ENCODE measurements around the gene PSPH. TPM values are rescaled to one million over a fixed set of nuclear protein-coding genes. Genes with fewer than 3 reads are reported as not detected.
"Not testable (repeated sequence)": the region's sequence is repeated elsewhere in the genome, so short reads cannot be mapped to it uniquely, and the experiment has no call there.

The PSPH gene
- total RNA-seq, 1 experiment from 2014 or later = 178 TPM

DNA sequence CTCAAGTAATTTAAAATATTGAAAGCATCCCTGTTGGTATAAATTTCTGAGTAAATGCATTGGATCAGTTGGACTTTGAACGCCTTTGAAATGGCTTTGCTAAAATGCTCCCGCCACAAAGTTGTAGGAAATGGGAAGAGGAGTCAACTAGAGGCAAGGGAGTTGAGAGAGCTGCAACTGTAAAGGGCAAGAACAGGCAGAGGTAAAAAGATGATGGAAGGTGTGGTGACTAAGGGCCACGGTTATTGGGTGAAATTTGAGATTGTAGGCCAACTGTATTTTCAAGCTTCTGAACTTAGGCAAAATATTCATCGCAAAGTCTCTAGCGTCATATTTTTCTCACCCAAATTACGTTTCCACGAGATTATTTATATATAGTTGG lies 12.2 kb upstream of the PSPH start:
- no peak for DNase-seq (ENCODE audit: low spot score)

DNA sequence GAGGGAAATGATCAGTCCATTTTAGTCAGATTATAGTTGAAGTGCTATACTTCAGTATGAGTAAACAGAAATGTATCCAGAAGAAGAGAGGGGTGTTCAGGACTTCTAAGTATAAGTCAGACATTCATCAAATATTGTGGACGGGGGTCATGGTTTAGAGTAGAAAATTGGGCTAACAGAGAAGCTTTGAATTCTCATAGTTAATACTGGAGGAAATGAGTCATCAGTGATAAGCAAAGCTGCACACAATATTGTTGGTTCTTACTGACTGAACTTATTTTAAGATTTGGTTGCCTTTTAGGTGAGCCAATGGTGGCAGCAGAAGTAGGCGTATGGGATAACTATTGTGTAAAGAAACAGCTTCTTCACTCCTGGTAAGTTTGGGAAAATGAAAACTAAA lies 11.1 kb upstream of the PSPH start:
- peak; percentile 62 for DNase-seq (ENCODE audit: low spot score)

- no peak for DNase-seq (ENCODE audit: low spot score)
These were observed 2.7 kb upstream of the PSPH start for GRCh38 chr7:56053993-56054392.

- DNase-seq (ENCODE audit: low spot score) = no peak
These were observed 2.1 kb upstream of the PSPH start for GRCh38 chr7:56053379-56053778.

GRCh38 chr7:56051053-56051338 lies 248 bp downstream of the PSPH start:
- no peak for DNase-seq (ENCODE audit: low spot score)

DNA sequence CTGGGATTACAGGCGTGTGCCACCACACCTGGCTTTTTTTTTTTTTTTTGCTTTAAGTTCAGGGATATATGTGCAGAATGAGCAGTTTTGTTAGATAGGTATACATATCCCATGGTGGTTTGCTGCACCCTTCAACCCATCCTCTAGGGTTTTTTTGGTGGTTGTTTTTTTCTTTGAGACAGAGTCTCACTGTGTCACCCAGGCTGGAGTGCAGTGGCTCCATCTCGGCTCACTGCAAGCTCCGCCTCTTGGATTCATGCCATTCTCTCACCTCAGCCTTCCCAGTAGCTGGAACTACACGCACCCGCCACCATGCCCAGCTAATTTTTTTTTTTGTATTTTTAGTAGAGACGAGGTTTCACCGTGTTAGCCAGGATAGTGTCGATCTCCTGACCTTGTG lies 2.5 kb downstream of the PSPH start:
- DNase-seq (ENCODE audit: low spot score) = peak; percentile 45

GRCh38 chr7:56048245-56048644 lies 3.0 kb downstream of the PSPH start:
- no peak for DNase-seq (ENCODE audit: low spot score)

DNA sequence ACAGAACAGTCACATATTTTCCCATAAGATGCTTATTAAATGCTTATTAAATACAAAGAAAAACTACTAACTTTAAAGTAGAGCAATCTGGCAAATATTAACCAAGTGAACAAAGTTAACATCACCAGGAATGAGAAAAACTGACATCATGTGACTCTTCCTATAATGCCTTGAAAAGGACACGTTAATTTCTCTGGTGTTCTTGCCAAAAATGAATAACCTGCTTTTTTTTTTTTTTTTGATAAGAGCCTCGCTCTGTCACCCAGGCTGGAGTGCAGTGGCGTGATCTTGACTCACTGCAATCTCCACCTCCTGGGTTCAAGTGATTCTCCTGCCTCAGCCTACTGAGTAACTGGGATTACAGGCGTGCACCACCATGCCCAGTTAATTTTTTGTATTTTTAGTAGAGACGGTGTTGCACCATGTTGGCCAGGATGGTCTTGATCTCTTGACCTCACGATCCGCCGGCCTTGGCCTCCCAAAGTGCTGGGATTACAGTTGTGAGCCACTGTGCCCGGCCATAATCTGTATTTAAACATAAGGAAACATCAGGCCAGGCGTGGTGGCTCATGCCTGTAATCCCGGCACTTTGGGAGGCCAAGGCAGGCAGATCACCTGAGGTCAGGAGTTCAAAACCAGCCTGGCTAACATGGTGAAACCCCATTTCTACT lies 3.7 kb downstream of the PSPH start:
- not testable (repeated sequence) for DNase-seq (ENCODE audit: low spot score)

GRCh38 chr7:56046721-56047445 lies 4.4 kb downstream of the PSPH start:
- peak; percentile 58 for DNase-seq (ENCODE audit: low spot score)

- DNase-seq (ENCODE audit: low spot score) = not testable (repeated sequence)
These were observed 5.5 kb downstream of the PSPH start for GRCh38 chr7:56045758-56046157.

DNA sequence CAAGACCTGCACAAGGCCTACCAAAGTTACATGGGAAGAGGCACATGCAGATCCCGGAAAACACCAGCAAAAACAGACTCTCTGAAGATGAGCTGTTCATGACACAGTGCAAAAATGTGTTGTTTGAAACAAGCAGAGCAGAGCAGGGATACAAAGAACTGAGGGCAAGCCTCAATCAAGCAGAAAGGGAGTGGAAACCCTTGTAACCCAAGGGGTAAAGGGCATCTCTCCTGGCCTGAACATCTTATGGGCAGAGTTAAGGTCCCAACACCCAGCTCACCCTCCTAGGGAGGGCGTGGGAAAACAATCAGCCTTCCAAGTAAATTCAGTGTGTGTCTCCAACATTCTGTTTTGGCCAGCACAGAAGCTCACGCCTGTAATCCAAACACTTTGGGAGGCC lies 10.5 kb downstream of the PSPH start:
- DNase-seq (ENCODE audit: low spot score) = no peak

GRCh38 chr7:56033671-56034432 lies 17.4 kb downstream of the PSPH start:
- DNase-seq (ENCODE audit: low spot score) = peak; percentile 64

DNA sequence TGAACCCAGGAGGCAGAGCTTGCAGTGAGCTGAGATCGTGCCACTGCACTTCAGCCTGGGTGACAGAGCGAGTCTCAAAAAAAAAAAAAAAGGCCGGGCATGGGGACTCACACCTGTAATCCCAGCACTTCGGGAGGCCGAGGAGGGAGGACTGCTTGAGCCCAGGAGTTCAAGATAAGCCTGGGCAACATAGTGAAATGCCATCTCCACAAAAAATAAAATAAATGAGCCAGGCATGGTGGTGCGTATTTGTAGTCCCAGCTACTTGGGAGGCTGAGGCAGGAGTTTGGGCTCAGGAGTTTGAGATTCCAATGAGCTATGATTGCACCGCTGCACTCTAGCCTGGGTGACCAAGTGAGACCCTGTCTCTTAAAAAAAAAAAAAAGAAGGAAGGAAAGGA lies 18.7 kb downstream of the PSPH start:
- not testable (repeated sequence) for DNase-seq (ENCODE audit: low spot score)

GRCh38 chr7:56031556-56031955 lies 19.7 kb downstream of the PSPH start:
- DNase-seq (ENCODE audit: low spot score) = not testable (repeated sequence)

GRCh38 chr7:56030340-56030739 lies 20.9 kb downstream of the PSPH start:
- DNase-seq (ENCODE audit: low spot score) = no peak

DNA sequence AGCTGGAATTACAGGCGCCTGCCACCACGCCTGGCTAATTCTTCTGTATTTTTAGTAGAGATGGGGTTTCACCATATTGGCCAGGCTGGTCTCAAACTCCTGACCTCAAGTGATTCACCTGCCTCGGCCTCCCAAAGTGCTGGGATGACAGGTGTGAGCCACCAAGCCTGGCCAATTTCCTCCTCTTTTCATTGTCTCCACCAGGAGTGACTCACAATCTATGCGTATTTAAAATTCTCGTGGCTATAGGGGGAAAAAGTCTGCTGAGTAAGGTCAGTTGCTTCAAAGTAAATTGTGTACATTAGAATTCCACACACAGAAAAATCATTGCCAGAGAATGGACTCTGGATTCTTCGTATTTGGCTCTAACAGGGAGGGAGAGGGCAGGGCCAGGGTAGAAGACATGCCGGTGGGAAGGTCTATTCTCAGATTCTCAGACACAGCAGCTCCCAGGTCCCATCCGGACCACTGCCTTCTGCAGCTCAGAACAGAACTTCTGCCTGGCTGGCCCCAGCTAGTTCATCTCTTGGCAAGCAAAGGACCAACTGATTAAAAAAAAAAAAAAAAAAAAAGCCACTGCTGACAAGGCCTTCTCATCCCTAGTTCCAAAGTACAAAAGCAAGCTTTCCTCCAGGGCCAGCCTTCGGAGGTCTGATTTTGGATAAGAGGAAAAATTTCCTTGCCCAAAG lies 22.2 kb downstream of the PSPH start:
- no peak for DNase-seq (ENCODE audit: low spot score)

DNA sequence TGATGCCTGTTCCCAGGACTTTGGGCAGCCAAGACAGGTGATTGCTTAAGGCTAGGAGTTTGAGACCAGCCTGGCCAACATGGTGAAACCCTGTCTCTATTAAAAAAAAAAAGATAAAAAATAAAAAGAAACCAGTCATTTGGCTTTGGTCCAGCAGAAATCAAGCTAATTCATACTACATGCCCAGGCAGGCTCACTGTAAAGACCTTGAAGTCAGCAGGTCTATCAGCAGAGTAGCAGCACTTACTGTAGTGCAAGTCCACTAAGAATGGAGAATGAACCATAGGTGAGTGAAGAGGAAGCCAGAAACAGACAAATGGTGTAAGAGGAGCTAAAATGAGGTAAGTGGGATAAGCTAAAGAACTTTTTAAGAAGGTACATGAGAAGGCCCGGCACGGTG lies 24.7 kb downstream of the PSPH start:
- no peak for DNase-seq (ENCODE audit: low spot score)

GRCh38 chr7:56023500-56023899 lies 27.7 kb downstream of the PSPH start:
- no peak for DNase-seq (ENCODE audit: low spot score)

DNA sequence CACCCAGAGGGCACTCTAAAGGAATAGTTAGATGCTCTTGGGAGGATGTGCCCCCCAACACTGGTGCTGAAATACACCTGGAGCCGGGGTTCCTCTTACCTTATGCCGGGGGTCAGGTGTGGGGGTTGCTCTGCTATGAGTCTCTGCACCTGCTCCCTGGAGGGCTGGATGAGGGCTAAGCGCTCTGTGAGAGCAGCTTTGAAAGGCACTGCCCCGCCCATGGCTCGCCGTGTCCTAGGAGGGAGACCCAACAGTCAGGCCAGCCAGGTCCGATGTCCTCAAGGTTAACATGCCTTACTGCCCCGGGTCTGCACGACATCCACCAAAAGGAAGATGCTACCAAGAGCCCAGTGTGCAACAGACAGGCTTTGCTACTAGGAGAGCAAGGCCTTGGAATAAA lies 31.7 kb downstream of the PSPH start:
- no peak for DNase-seq (ENCODE audit: low spot score)

DNA sequence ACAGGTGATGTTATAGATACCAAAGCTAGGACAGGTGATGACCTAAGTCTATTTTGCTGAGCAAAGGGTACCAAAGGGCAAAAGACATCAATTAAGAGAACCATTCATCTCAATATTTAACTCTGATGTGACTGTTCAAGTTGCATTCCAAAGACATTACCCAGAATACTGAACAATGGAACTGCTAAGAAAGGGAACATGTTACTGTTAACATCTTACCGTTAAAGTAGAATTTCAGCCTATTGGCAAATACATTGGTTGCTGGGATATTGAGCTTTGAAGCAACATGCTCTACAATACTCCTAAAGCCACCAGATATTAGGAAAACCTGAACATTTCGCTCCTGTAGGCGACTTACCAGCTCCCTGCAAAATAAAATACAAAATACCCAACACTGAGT lies 34.2 kb downstream of the PSPH start:
- not testable (repeated sequence) for DNase-seq (ENCODE audit: low spot score)

DNA sequence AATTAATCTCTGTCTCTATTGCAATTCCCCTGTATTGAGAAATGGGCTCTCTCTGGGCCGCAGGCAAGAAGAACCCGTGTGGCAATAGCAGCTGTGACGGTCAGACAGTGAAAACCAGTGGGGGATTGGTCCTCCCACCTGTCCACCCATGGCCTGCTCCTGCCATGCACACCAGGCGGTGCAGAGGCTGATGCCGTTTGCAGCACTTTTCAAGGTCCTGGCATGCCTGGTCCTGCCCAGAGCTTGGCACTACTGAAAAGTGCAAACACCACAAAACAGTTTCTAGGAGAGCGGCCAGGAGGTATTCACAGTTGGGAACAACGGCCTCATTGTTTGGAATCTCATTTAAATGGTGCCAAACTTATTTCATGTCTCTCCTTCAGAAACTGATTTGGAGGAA lies 41.5 kb downstream of the PSPH start:
- no peak for DNase-seq (ENCODE audit: low spot score)

DNA sequence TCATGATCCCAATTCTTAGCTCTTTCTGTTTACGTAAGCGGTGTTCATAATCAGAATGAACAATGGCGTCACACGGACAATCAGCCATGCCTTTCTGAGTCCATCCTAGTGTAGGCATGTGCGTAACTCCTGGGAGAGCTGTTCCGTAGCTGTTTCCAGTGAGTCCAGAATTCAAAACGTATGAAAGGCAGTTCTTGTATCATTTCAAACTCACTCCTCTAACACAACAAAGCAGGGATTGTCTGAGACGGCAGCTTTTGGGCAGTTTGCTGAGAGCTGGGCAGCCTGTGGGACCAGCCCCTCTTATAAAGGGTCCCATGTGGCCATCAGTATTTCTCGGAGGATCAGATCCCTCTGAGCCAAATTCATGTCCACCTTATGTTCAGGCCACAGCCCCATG lies 43.4 kb downstream of the PSPH start:
- DNase-seq (ENCODE audit: low spot score) = no peak

Measured in H4 (cell line).